IMR-90 (cell line): Measurements from ENCODE around the gene ANKRD55. TPM values are rescaled to one million over a fixed set of nuclear protein-coding genes. Genes with fewer than 3 reads are reported as not detected.

Experiments used
- ATAC-seq: fragments of 200-7000 bp; cut with Tn5 transposase; 2 replicates; pipeline ENCODE4 v1.9.1; 2020; ENCODE audit warnings: low read depth, mild to moderate bottlenecking, moderate library complexity
- BruUV-seq: library from RNA; stranded (reverse); fragments of 400-500 nt; replicated peaks from 2 replicates; lab custom pipeline; 2021; lab: Mats Ljungman, UMichigan
- CTCF ChIA-PET: fragments of 300-600 bp; formaldehyde crosslinking; extraction: SDS; loops from one replicate; lab custom pipeline; 2021; ENCODE audit warnings: antibody characterized with exemption; lab: Yijun Ruan, JAX
- POLR2A ChIA-PET: fragments of 300-600 bp; sonication (Branson Sonifier 250); formaldehyde crosslinking; loops from one replicate; lab custom pipeline; 2022; ENCODE audit warnings: antibody characterized with exemption; ENCODE audit not compliant: unreplicated experiment; lab: Charles Lee
- DNase-seq: peaks from one replicate; pipeline ENCODE4 v3.0.0; 2013
- H2AFZ ChIP-seq: replicated peaks from 2 replicates; pipeline ENCODE3; 2013; ENCODE audit warnings: low read length, mild to moderate bottlenecking; ENCODE audit not compliant: poor library complexity
- H2AK5ac ChIP-seq: 2 replicates; pipeline ENCODE4 v1.6.1; 2013; ENCODE audit warnings: low read depth, low read length, inconsistent platforms
- H2AK9ac ChIP-seq: replicated peaks from 2 replicates; pipeline ENCODE3; 2013; ENCODE audit warnings: mild to moderate bottlenecking, low read depth, low read length, moderate library complexity; ENCODE audit not compliant: poor library complexity
- H2BK120ac ChIP-seq: 2 replicates; pipeline ENCODE4 v1.6.1; 2013; ENCODE audit warnings: low read depth, low read length, inconsistent platforms
- H2BK15ac ChIP-seq: 3 replicates; pipeline ENCODE4 v1.6.1; 2013; ENCODE audit warnings: low read depth, low read length, inconsistent platforms
- H2BK20ac ChIP-seq: 2 replicates; pipeline ENCODE4 v1.6.1; 2013; ENCODE audit warnings: low read depth, mild to moderate bottlenecking, inconsistent platforms, low read length, moderate library complexity
- H2BK5ac ChIP-seq: 2 replicates; pipeline ENCODE4 v1.6.1; 2013; ENCODE audit warnings: mild to moderate bottlenecking, low read depth, low read length, inconsistent platforms; ENCODE audit not compliant: poor library complexity, severe bottlenecking
- H3K14ac ChIP-seq: replicated peaks from 2 replicates; pipeline ENCODE4 v1.6.1; 2013; ENCODE audit warnings: low read depth, low read length, inconsistent platforms
- H3K18ac ChIP-seq: 2 replicates; pipeline ENCODE4 v1.6.1; 2013; ENCODE audit warnings: low read depth, low read length, control low read depth
- H3K23ac ChIP-seq: 2 replicates; pipeline ENCODE4 v1.6.1; 2013; ENCODE audit warnings: low read depth, low read length, inconsistent platforms
- H3K27ac ChIP-seq: 2 replicates; pipeline ENCODE4 v1.5.1; 2013; ENCODE audit warnings: mild to moderate bottlenecking, control low read depth, low read length; ENCODE audit not compliant: insufficient read depth
- H3K27me3 ChIP-seq: 2 replicates; pipeline ENCODE4 v1.6.1; 2013; ENCODE audit warnings: low read length; ENCODE audit not compliant: control insufficient read depth, insufficient read depth
- H3K36me3 ChIP-seq: 2 replicates; pipeline ENCODE4 v1.6.1; 2013; ENCODE audit warnings: low read length, mixed read lengths; ENCODE audit not compliant: control insufficient read depth, insufficient read depth
- H3K4ac ChIP-seq: 2 replicates; pipeline ENCODE4 v1.6.1; 2013; ENCODE audit warnings: low read depth, low read length, inconsistent platforms
- H3K4me1 ChIP-seq: 2 replicates; pipeline ENCODE4 v1.6.1; 2013; ENCODE audit warnings: low read length, mixed read lengths; ENCODE audit not compliant: control insufficient read depth, insufficient read depth
- H3K4me2 ChIP-seq: 2 replicates; pipeline ENCODE4 v1.6.1; 2013; ENCODE audit warnings: low read depth, mild to moderate bottlenecking, control low read depth, low read length, moderate library complexity
- H3K4me3 ChIP-seq: 2 replicates; pipeline ENCODE4 v1.5.1; 2013; ENCODE audit warnings: low read depth, mild to moderate bottlenecking, control low read depth, low read length, moderate library complexity; ENCODE audit not compliant: insufficient read depth
- H3K56ac ChIP-seq: 2 replicates; pipeline ENCODE4 v1.6.1; 2013; ENCODE audit warnings: low read length, inconsistent platforms; ENCODE audit not compliant: insufficient read depth; ENCODE audit errors: extremely low read depth
- H3K79me1 ChIP-seq, 2 experiments: 2 replicates each; pipeline ENCODE4 v1.6.1; 2013; ENCODE audit warnings: low read length in 2 of 2, inconsistent platforms in 1 of 2, low read depth in 1 of 2
- H3K9ac ChIP-seq: 2 replicates; pipeline ENCODE4 v1.6.1; 2013; ENCODE audit warnings: low read depth, low read length, control low read depth
- H3K9me1 ChIP-seq: 2 replicates; pipeline ENCODE4 v1.6.1; 2013; ENCODE audit warnings: low read length, inconsistent platforms; ENCODE audit not compliant: insufficient read depth
- H3K9me3 ChIP-seq: 2 replicates; pipeline ENCODE4 v1.6.1; 2013; ENCODE audit warnings: low read length; ENCODE audit not compliant: control insufficient read depth, insufficient read depth
- H4K20me1 ChIP-seq: 2 replicates; pipeline ENCODE4 v1.6.1; 2013; ENCODE audit warnings: low read length, inconsistent platforms; ENCODE audit not compliant: insufficient read depth
- H4K5ac ChIP-seq: 2 replicates; pipeline ENCODE4 v1.6.1; 2013; ENCODE audit warnings: mild to moderate bottlenecking, low read depth, low read length, control low read depth
- H4K8ac ChIP-seq, 2 experiments: 2 replicates each; pipeline ENCODE4 v1.6.1; 2013; ENCODE audit warnings: low read depth in 2 of 2, low read length in 2 of 2, control low read depth in 1 of 2, inconsistent platforms in 1 of 2
- H4K91ac ChIP-seq: 2 replicates; pipeline ENCODE4 v1.6.1; 2013; ENCODE audit warnings: low read depth, low read length, inconsistent platforms; ENCODE audit not compliant: insufficient read depth
- BHLHE40 ChIP-seq: fragments of 150-350 bp; IDR thresholded peaks from 2 replicates; pipeline ENCODE4 v1.6.1; 2016; ENCODE audit warnings: mild to moderate bottlenecking, low read depth, low read length
- CEBPB ChIP-seq: IDR thresholded peaks from 2 replicates; pipeline ENCODE4 v1.6.1; 2012; ENCODE audit warnings: low read depth, low read length, improper control_type of control experiment
- CHD1 ChIP-seq: IDR thresholded peaks from 2 replicates; pipeline ENCODE4 v1.6.1; 2012; ENCODE audit warnings: low read depth, low read length, improper control_type of control experiment
- FOS ChIP-seq: fragments of 150-350 bp; IDR thresholded peaks from 2 replicates; pipeline ENCODE4 v1.6.1; 2016; ENCODE audit warnings: low read depth, low read length
- MAFK ChIP-seq: IDR thresholded peaks from 2 replicates; pipeline ENCODE4 v1.6.1; 2012; ENCODE audit warnings: low read depth, low read length, improper control_type of control experiment
- MAZ ChIP-seq: IDR thresholded peaks from 2 replicates; pipeline ENCODE4 v1.6.1; 2012; ENCODE audit warnings: low read depth, mild to moderate bottlenecking, low read length, improper control_type of control experiment, moderate library complexity, borderline replicate concordance
- MXI1 ChIP-seq: IDR thresholded peaks from 2 replicates; pipeline ENCODE4 v1.6.1; 2012; ENCODE audit warnings: low read depth, mild to moderate bottlenecking, low read length, moderate library complexity, borderline replicate concordance
- NFE2L2 ChIP-seq: fragments of 150-350 bp; IDR thresholded peaks from 2 replicates; pipeline ENCODE4 v1.6.1; 2016; ENCODE audit warnings: low read depth, mild to moderate bottlenecking, low read length
- POLR2A ChIP-seq: IDR thresholded peaks from 2 replicates; pipeline ENCODE4 v1.6.1; 2012; ENCODE audit warnings: mild to moderate bottlenecking, low read depth, low read length
- RAD21 ChIP-seq: IDR thresholded peaks from 2 replicates; pipeline ENCODE4 v1.6.1; 2012; ENCODE audit warnings: low read length, improper control_type of control experiment
- RCOR1 ChIP-seq: IDR thresholded peaks from 2 replicates; pipeline ENCODE4 v1.6.1; 2012; ENCODE audit warnings: mild to moderate bottlenecking, low read length, improper control_type of control experiment; ENCODE audit not compliant: insufficient replicate concordance
- RFX5 ChIP-seq: IDR thresholded peaks from 2 replicates; pipeline ENCODE4 v1.8.0; 2012; ENCODE audit warnings: low read depth, mild to moderate bottlenecking, low read length, moderate library complexity
- SMC3 ChIP-seq: fragments of 150-350 bp; IDR thresholded peaks from 2 replicates; pipeline ENCODE4 v1.6.1; 2016; ENCODE audit warnings: low read depth, mild to moderate bottlenecking, antibody characterized with exemption, low read length, moderate library complexity
- USF2 ChIP-seq: fragments of 150-350 bp; IDR thresholded peaks from 2 replicates; pipeline ENCODE4 v1.6.1; 2017; ENCODE audit warnings: mild to moderate bottlenecking, antibody characterized with exemption, low read length, low read depth
- WGBS, 2 experiments: methylation state at CpG; one replicate each; pipeline versions ENCODE4 v1.1.5 to v1.1.7; 2013; ENCODE audit warnings: missing lambda C conversion rate in 2 of 2; ENCODE audit not compliant: insufficient read length in 1 of 2; ENCODE audit errors: extremely low coverage in 2 of 2; 5-methylcytosine and 5-hydroxymethylcytosine counted together
- dilution Hi-C: fragments of 300-500 bp; cut with HindIII; formaldehyde crosslinking; loops from one replicate; pipeline ENCODE4 v1.14.3; 2018; ENCODE audit warnings: low sequenced_read_pairs; ENCODE audit not compliant: unreplicated experiment
- in situ Hi-C: fragments of 300-500 bp; cut with MboI; formaldehyde crosslinking; loops from 3 replicates; pipeline ENCODE4 v1.14.3; 2019; ENCODE audit warnings: low sequenced_read_pairs, inconsistent platforms, mixed read lengths
- intact Hi-C: fragments of 100-400 bp; cut with micrococcal nuclease; formaldehyde crosslinking; loops from 2 replicates; pipeline ENCODE4 v1.10.0; 2022
- polyA plus RNA-seq, 3 experiments: library from polyadenylated mRNA; depleted of rRNA; stranded (reverse); fragments of >200 nt; gene quantifications; 2 replicates each; pipeline ENCODE4 v1.2.3, GENCODE V29; 2012; ENCODE audit warnings: low replicate concordance in 1 of 3
- total RNA-seq: library from RNA; depleted of rRNA; stranded (reverse); fragments of >200 nt; gene quantifications from 2 replicates; pipeline ENCODE4 v1.2.3, GENCODE V29; 2012
- TF ChIP-seq, protein P1 (sequence below): fragments of 150-350 bp; IDR thresholded peaks from 2 replicates; pipeline ENCODE4 v1.6.1; 2016; ENCODE audit warnings: low read depth, mild to moderate bottlenecking, low read length, moderate library complexity, borderline replicate concordance
- TF ChIP-seq, protein P2 (sequence below): conservative IDR thresholded peaks from 2 replicates; pipeline ENCODE4 v1.5.1; 2012; ENCODE audit warnings: mild to moderate bottlenecking, low read depth, low read length, improper control_type of control experiment

The ANKRD55 gene
- total and polyA plus RNA-seq, 2 of the 4 experiments (the other 2 are of a cell fraction) = not detected

DNA sequence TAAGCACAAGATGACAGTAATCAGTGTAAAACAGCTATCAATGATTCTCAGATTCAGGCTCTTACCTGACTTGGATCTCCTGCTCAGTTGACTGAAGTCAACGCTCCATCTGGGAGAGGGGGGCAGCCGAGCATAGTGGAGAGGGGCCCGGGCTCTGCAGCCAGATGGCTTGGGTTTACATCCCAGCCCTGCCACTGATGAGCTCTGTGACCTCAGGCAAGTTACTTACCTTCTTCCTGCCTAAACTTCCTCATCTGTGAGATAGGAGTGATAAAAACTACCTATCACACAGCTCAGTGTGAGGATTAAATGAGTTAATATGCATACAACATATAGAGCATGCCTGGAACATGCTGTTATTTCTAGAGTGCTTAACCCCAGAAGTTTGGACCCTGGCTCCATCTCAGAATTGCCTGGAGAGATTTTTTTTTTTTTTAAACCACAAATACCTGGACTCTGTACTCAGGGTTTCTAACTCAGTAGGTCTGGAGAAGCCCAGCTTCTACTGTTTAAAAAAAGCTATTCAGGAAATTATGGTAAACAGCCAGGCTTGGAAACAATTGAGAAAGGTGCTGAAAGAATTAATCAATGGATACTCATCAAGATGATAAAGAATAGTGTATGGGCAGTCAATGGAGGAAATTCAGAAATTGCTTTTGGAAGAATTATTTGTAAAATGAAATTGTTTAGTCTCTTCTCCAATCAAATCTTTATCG is 72.2 kb downstream of the ANKRD55 start:
- H4K20me1 ChIP-seq = no peaks in the 10 kb centered on the region
- no peak overlapping the region for H3K4me2 ChIP-seq
- H3K23ac ChIP-seq = no peak overlapping the region
- ChIA-PET CTCF (interaction anchor here (0.7 kb wide), 1 partner anchor 19 kb away, joined by 3 read pairs; no protein-coding TSS in a partner anchor), POLR2A (no interaction called here)
- no peak overlapping the region for H2AFZ ChIP-seq
- no TSS peak for BruUV-seq
- H2BK5ac ChIP-seq = no peak overlapping the region
- no peak overlapping the region for H2AK9ac ChIP-seq
- intact Hi-C loops = no loop called here
- no peak overlapping the region for H4K91ac ChIP-seq
- H2BK15ac ChIP-seq = no peak overlapping the region
- dilution Hi-C loops = no loop called here
- H3K79me1 ChIP-seq = no peaks in the 10 kb centered on the region
- H3K56ac ChIP-seq = no peak overlapping the region
- H4K5ac ChIP-seq = no peak overlapping the region
- H2BK120ac ChIP-seq = no peak overlapping the region
- H3K9ac ChIP-seq = no peak overlapping the region
- H3K14ac ChIP-seq = no peak overlapping the region
- no peaks in the 10 kb centered on the region for H3K27me3 ChIP-seq
- H3K27ac ChIP-seq = no peak overlapping the region
- no CpG with 5 or more reads among the region's 4 CpGs for WGBS, 2 experiments
- H3K4me1 ChIP-seq = peaks cover 21% of the 10 kb centered on the region
- H3K9me3 ChIP-seq = no peaks in the 10 kb centered on the region
- no peak overlapping the region for H2AK5ac ChIP-seq
- no peak overlapping the region for H3K4me3 ChIP-seq
- ATAC-seq (no peak), DNase-seq (no peak)
- no peak overlapping the region for H4K8ac ChIP-seq
- no peak overlapping the region for H3K4ac ChIP-seq
- no peak overlapping the region for H3K18ac ChIP-seq
- in situ Hi-C loops = no loop called here
- H2BK20ac ChIP-seq = no peak overlapping the region
- H3K36me3 ChIP-seq = no peaks in the 10 kb centered on the region
- TF ChIP-seq RAD21 = no peak
- TF ChIP-seq RCOR1 = no peak
- TF ChIP-seq CHD1 = no peak
- TF ChIP-seq NFE2L2 = no peak
- TF ChIP-seq MXI1 = no peak
- TF ChIP-seq MAZ = no peak
- TF ChIP-seq BHLHE40 = no peak
- TF ChIP-seq, protein P1, sequence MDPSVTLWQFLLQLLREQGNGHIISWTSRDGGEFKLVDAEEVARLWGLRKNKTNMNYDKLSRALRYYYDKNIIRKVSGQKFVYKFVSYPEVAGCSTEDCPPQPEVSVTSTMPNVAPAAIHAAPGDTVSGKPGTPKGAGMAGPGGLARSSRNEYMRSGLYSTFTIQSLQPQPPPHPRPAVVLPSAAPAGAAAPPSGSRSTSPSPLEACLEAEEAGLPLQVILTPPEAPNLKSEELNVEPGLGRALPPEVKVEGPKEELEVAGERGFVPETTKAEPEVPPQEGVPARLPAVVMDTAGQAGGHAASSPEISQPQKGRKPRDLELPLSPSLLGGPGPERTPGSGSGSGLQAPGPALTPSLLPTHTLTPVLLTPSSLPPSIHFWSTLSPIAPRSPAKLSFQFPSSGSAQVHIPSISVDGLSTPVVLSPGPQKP = no peak
- TF ChIP-seq SMC3 = no peak
- TF ChIP-seq, protein P2, sequence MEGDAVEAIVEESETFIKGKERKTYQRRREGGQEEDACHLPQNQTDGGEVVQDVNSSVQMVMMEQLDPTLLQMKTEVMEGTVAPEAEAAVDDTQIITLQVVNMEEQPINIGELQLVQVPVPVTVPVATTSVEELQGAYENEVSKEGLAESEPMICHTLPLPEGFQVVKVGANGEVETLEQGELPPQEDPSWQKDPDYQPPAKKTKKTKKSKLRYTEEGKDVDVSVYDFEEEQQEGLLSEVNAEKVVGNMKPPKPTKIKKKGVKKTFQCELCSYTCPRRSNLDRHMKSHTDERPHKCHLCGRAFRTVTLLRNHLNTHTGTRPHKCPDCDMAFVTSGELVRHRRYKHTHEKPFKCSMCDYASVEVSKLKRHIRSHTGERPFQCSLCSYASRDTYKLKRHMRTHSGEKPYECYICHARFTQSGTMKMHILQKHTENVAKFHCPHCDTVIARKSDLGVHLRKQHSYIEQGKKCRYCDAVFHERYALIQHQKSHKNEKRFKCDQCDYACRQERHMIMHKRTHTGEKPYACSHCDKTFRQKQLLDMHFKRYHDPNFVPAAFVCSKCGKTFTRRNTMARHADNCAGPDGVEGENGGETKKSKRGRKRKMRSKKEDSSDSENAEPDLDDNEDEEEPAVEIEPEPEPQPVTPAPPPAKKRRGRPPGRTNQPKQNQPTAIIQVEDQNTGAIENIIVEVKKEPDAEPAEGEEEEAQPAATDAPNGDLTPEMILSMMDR = no peak
- no peak for TF ChIP-seq CEBPB
- no peak for TF ChIP-seq MAFK
- TF ChIP-seq POLR2A = no peak
- TF ChIP-seq FOS = no peak
- TF ChIP-seq RFX5 = no peak
- no peak for TF ChIP-seq USF2
- H3K9me1 ChIP-seq = peaks cover 11% of the 10 kb centered on the region
